Breast epithelium (tissue), 3 donors: ENCODE results near the gene DENND6A.

Experiments used
- CTCF ChIP-seq, 3 donors: fragments of 450-650 bp; IDR thresholded peaks; one replicate each; pipeline ENCODE4 v1.5.1; 2016 to 2017; ENCODE audit warnings: antibody characterized with exemption in 3 of 3, mild to moderate bottlenecking in 3 of 3, moderate library complexity in 3 of 3
- POLR2A ChIP-seq: fragments of 450-650 bp; IDR thresholded peaks from one replicate; pipeline ENCODE4 v1.6.1; 2016; ENCODE audit warnings: antibody characterized with exemption, mild to moderate bottlenecking, moderate library complexity

GRCh38 chr3:57738391-57738790, 45.5 kb upstream of the DENND6A start:
- no peak for TF ChIP-seq CTCF (IDR thresholded peaks at IDR 0.05)
- TF ChIP-seq POLR2A: no peak
